Measurements from ENCODE around the gene RBM8A.

- TF ChIP-seq CTCF (IDR thresholded peaks at IDR 0.05; ENCODE audit: low read depth, low read length, poor library complexity, severe bottlenecking) (no peak), EZH2phosphoT487 (IDR thresholded peaks at IDR 0.05; ENCODE audit: borderline replicate concordance, low read length) (no peak)
Observed at GRCh38 chr1:145889722-145890121, 37.6 kb downstream of the RBM8A start.
